ENCODE measurements around the gene OMP.

The OMP gene

DNA sequence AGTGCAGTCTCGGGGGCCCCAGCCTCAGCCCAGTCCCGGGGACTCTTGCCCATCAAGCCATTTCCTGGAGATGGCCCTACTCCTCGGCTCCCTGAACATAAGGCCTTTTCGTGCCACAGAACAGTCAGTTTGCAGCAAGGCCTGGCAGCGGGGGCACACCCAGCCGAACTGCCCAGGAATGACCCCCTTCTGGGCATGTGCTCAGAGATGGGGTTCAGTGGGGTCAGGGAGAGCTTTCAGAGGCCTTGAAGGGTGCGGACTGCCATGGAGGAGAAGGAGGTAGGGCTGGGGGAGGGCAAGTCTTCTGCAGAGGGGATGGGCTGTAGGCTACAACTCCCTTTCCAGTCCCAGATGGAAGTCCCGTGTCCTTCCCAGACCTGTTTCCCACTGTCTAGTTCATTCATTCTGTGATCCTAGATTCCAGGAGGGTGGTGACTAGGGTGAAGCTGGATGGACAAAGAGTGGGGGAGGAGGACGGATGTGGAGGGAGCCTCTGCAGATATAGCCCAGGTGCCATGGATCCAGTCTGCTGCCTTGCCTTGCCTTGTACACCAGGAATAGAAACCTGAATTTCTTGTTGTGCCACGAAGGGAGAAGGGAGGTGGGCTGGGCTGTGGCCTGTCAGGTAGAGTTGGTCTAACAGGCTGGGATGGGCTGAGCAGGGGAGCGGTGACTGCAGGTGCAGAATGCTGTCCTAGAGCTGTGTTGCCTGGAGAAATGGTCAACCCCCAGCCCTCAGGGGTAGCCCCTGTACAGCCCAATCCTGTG is 14.2 kb upstream of the OMP start:
- Histone ChIP-seq H4K20me1 (ENCODE audit: insufficient read depth, low read length, poor library complexity, severe bottlenecking) (no peaks in the 10 kb centered on the region), H3K27me3 (ENCODE audit: insufficient read depth, low read length, poor library complexity, severe bottlenecking) (no peaks in the 10 kb centered on the region), H3K9me3 (ENCODE audit: insufficient read depth, low read depth, low read length) (no peaks in the 10 kb centered on the region), H3K36me3 (ENCODE audit: insufficient read depth, low read length) (no peaks in the 10 kb centered on the region; the same call in 1 of the 2 replicates), H3K4me2 (ENCODE audit: low read depth, low read length, poor library complexity, severe bottlenecking) (no peak overlapping the region), H3K9me2 (replicated peaks; ENCODE audit: low read depth, low read length) (no peaks in the 10 kb centered on the region), H3K4me3 (ENCODE audit: low read length, poor library complexity, severe bottlenecking) (no peak overlapping the region), H3K9ac (ENCODE audit: low read depth, low read length, poor library complexity, severe bottlenecking) (no peak overlapping the region), H2AFZ (ENCODE audit: low read length) (no peak overlapping the region), H3K4me1 (ENCODE audit: insufficient read depth, low read length, poor library complexity, severe bottlenecking) (peaks cover 22% of the 10 kb centered on the region), H3K79me2 (ENCODE audit: insufficient read depth, low read length) (no peaks in the 10 kb centered on the region), H3F3A (ENCODE audit: low read depth) (no peaks in the 10 kb centered on the region)
- TF ChIP-seq CTCF (conservative IDR thresholded peaks at IDR 0.05; ENCODE audit: low read length) (no peak), EZH2phosphoT487 (IDR thresholded peaks at IDR 0.05; ENCODE audit: borderline replicate concordance) (no peak)

- H2AFZ ChIP-seq (ENCODE audit: low read length) = no peak overlapping the region
- H3F3A ChIP-seq (ENCODE audit: low read depth) = no peaks in the 10 kb centered on the region
- no peaks in the 10 kb centered on the region for H3K27me3 ChIP-seq (ENCODE audit: insufficient read depth, low read length, poor library complexity, severe bottlenecking)
- no peaks in the 10 kb centered on the region for H4K20me1 ChIP-seq (ENCODE audit: insufficient read depth, low read length, poor library complexity, severe bottlenecking)
- H3K4me1 ChIP-seq (ENCODE audit: insufficient read depth, low read length, poor library complexity, severe bottlenecking) = peaks cover 17% of the 10 kb centered on the region
- no peaks in the 10 kb centered on the region for H3K9me3 ChIP-seq (ENCODE audit: insufficient read depth, low read depth, low read length)
- no peaks in the 10 kb centered on the region for H3K79me2 ChIP-seq (ENCODE audit: insufficient read depth, low read length)
- H3K4me2 ChIP-seq (ENCODE audit: low read depth, low read length, poor library complexity, severe bottlenecking) = no peak overlapping the region
- H3K36me3 ChIP-seq (ENCODE audit: insufficient read depth, low read length) = peaks cover under 1% of the 10 kb centered on the region; the same call in 1 of the 2 replicates
- no peaks in the 10 kb centered on the region for H3K9me2 ChIP-seq (replicated peaks; ENCODE audit: low read depth, low read length)
- TF ChIP-seq EZH2phosphoT487 (IDR thresholded peaks at IDR 0.05; ENCODE audit: borderline replicate concordance) = no peak
- TF ChIP-seq CTCF (conservative IDR thresholded peaks at IDR 0.05; ENCODE audit: low read length) = no peak
- H3K4me3 ChIP-seq (ENCODE audit: low read length, poor library complexity, severe bottlenecking) = no peak overlapping the region
- H3K9ac ChIP-seq (ENCODE audit: low read depth, low read length, poor library complexity, severe bottlenecking) = no peak overlapping the region
Measured at GRCh38 chr11:77089004-77089545, 13.6 kb upstream of the OMP start.

- H3K9ac ChIP-seq (ENCODE audit: low read depth, low read length, poor library complexity, severe bottlenecking) = no peak overlapping the region
- no peak overlapping the region for H2AFZ ChIP-seq (ENCODE audit: low read length)
- H3K9me3 ChIP-seq (ENCODE audit: insufficient read depth, low read depth, low read length) = no peaks in the 10 kb centered on the region
- no peaks in the 10 kb centered on the region for H3K79me2 ChIP-seq (ENCODE audit: insufficient read depth, low read length)
- H3K27me3 ChIP-seq (ENCODE audit: insufficient read depth, low read length, poor library complexity, severe bottlenecking) = no peaks in the 10 kb centered on the region
- H4K20me1 ChIP-seq (ENCODE audit: insufficient read depth, low read length, poor library complexity, severe bottlenecking) = no peaks in the 10 kb centered on the region
- H3K9me2 ChIP-seq (replicated peaks; ENCODE audit: low read depth, low read length) = no peaks in the 10 kb centered on the region
- no peak overlapping the region for H3K4me2 ChIP-seq (ENCODE audit: low read depth, low read length, poor library complexity, severe bottlenecking)
- peaks cover 17% of the 10 kb centered on the region for H3K4me1 ChIP-seq (ENCODE audit: insufficient read depth, low read length, poor library complexity, severe bottlenecking)
- peaks cover 8% of the 10 kb centered on the region; the same call in 1 of the 2 replicates for H3K36me3 ChIP-seq (ENCODE audit: insufficient read depth, low read length)
- no peaks in the 10 kb centered on the region for H3F3A ChIP-seq (ENCODE audit: low read depth)
- no peak overlapping the region for H3K4me3 ChIP-seq (ENCODE audit: low read length, poor library complexity, severe bottlenecking)
- TF ChIP-seq EZH2phosphoT487 (IDR thresholded peaks at IDR 0.05; ENCODE audit: borderline replicate concordance) (no peak), CTCF (conservative IDR thresholded peaks at IDR 0.05; ENCODE audit: low read length) (no peak)
Measured at GRCh38 chr11:77090046-77090372, 12.6 kb upstream of the OMP start.
